ENCODE results near the gene ABRAXAS1. TPM values are rescaled to one million over a fixed set of nuclear protein-coding genes. Genes with fewer than 3 reads are reported as not detected.

The ABRAXAS1 gene
- total and polyA plus RNA-seq, 2 of the 4 experiments (the other 2 are of a cell fraction) = 4.1 to 8.4 TPM

DNA sequence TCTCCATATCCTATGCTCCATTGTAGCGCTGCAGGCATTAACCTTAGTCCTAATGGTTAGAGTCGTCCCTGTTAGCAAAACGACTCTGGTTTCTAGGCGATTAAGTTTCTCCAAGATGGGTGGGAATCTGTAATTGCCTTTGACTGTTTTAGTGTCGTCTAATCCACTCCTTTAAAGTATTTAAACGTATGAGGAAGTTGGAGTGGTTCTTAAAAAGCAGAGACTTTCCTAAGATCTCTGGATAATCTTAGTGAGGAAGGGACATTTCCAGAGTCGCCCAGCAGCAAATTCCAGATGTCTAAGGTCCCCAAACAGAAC is 28.8 kb downstream of the ABRAXAS1 start:
- in situ Hi-C loops (cut with MboI; ENCODE audit: low sequenced_read_pairs) = loop anchor here (10.0 kb wide), 1 partner anchor 171 kb away; the partner anchor contains the start of gene COQ2
- peak overlapping the region; percentile 70 for H2BK5ac ChIP-seq (ENCODE audit: low read depth, low read length, poor library complexity, severe bottlenecking)
- peak overlapping the region; percentile 49 for H3K4me2 ChIP-seq (ENCODE audit: low read depth, low read length)
- no peak overlapping the region for H2BK120ac ChIP-seq (ENCODE audit: low read depth, low read length)
- H3K56ac ChIP-seq (ENCODE audit: extremely low read depth, insufficient read depth, low read length) = peak overlapping the region; percentile 87
- WGBS, 2 experiments (ENCODE audit: extremely low coverage in 2 of 2, insufficient read length in 1 of 2) = no CpG with 5 or more reads among the region's 7 CpGs
- TF ChIP-seq MAFK (IDR thresholded peaks at IDR 0.05; ENCODE audit: low read depth, low read length) (no peak), CHD1 (IDR thresholded peaks at IDR 0.05; ENCODE audit: low read depth, low read length) (no peak), NFE2L2 (IDR thresholded peaks at IDR 0.05; ENCODE audit: low read depth, low read length) (no peak), CEBPB (IDR thresholded peaks at IDR 0.05; ENCODE audit: low read depth, low read length) (no peak), RCOR1 (IDR thresholded peaks at IDR 0.05; ENCODE audit: insufficient replicate concordance, low read length) (no peak), SMC3 (IDR thresholded peaks at IDR 0.05; ENCODE audit: low read depth, low read length) (no peak), MXI1 (IDR thresholded peaks at IDR 0.05; ENCODE audit: borderline replicate concordance, low read depth, low read length) (no peak), BHLHE40 (IDR thresholded peaks at IDR 0.05; ENCODE audit: low read depth, low read length) (no peak), MAZ (IDR thresholded peaks at IDR 0.05; ENCODE audit: borderline replicate concordance, low read depth, low read length) (no peak), RFX5 (IDR thresholded peaks at IDR 0.05; ENCODE audit: low read depth, low read length) (no peak), FOS (IDR thresholded peaks at IDR 0.05; ENCODE audit: low read depth, low read length) (no peak), POLR2A (IDR thresholded peaks at IDR 0.05; ENCODE audit: low read depth, low read length) (no peak)
- TF ChIP-seq, protein P1, sequence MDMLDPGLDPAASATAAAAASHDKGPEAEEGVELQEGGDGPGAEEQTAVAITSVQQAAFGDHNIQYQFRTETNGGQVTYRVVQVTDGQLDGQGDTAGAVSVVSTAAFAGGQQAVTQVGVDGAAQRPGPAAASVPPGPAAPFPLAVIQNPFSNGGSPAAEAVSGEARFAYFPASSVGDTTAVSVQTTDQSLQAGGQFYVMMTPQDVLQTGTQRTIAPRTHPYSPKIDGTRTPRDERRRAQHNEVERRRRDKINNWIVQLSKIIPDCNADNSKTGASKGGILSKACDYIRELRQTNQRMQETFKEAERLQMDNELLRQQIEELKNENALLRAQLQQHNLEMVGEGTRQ (IDR thresholded peaks at IDR 0.05; ENCODE audit: low read depth, low read length) = no peak
- TF ChIP-seq, protein P2, sequence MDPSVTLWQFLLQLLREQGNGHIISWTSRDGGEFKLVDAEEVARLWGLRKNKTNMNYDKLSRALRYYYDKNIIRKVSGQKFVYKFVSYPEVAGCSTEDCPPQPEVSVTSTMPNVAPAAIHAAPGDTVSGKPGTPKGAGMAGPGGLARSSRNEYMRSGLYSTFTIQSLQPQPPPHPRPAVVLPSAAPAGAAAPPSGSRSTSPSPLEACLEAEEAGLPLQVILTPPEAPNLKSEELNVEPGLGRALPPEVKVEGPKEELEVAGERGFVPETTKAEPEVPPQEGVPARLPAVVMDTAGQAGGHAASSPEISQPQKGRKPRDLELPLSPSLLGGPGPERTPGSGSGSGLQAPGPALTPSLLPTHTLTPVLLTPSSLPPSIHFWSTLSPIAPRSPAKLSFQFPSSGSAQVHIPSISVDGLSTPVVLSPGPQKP (IDR thresholded peaks at IDR 0.05; ENCODE audit: borderline replicate concordance, low read depth, low read length) = no peak
- H4K91ac ChIP-seq (ENCODE audit: insufficient read depth, low read depth, low read length) = peak overlapping the region; percentile 38
- H3K9ac ChIP-seq (ENCODE audit: low read depth, low read length) = peak overlapping the region; percentile 95
- H2AK5ac ChIP-seq (ENCODE audit: low read depth, low read length) = peak overlapping the region; percentile 44; the same call in 1 of the 2 replicates
- no peak overlapping the region for H2BK20ac ChIP-seq (ENCODE audit: low read depth, low read length)
- TSS peak; percentile 76 for BruUV-seq (replicated peaks)
- peak overlapping the region; percentile 93 for H3K23ac ChIP-seq (ENCODE audit: low read depth, low read length)
- peak overlapping the region; percentile 99 for H2AFZ ChIP-seq (replicated peaks; ENCODE audit: low read length, poor library complexity)
- H3K4me1 ChIP-seq (ENCODE audit: control insufficient read depth, insufficient read depth, low read length) = no peaks in the 10 kb centered on the region
- peak overlapping the region; percentile 76 for H3K27ac ChIP-seq (ENCODE audit: insufficient read depth, low read length)
- H3K4me3 ChIP-seq (ENCODE audit: insufficient read depth, low read depth, low read length) = peak overlapping the region; percentile 67
- POLR2A ChIA-PET (ENCODE audit: unreplicated experiment) = no interaction called here
- peak overlapping the region; percentile 85 to 98 for H4K8ac ChIP-seq (ENCODE audit: low read depth in 2 of 2, low read length in 2 of 2)
- H2AK9ac ChIP-seq (replicated peaks; ENCODE audit: low read depth, low read length, poor library complexity) = peak overlapping the region; percentile 7
- H3K27me3 ChIP-seq (ENCODE audit: control insufficient read depth, insufficient read depth, low read length) = no peaks in the 10 kb centered on the region
- peak overlapping the region; percentile 61 for H3K18ac ChIP-seq (ENCODE audit: low read depth, low read length)
- CTCF ChIA-PET = interaction anchor here (1.3 kb wide), 1 partner anchor 94 kb away, joined by 4 read pairs; no protein-coding TSS in a partner anchor
- intact Hi-C loops (cut with micrococcal nuclease) = loop anchor here (10.0 kb wide), 1 partner anchor 991 kb away; no protein-coding TSS in a partner anchor
- peak overlapping the region; percentile 88 for H3K14ac ChIP-seq (replicated peaks; ENCODE audit: low read depth, low read length)
- H3K4ac ChIP-seq (ENCODE audit: low read depth, low read length) = peak overlapping the region; percentile 85
- dilution Hi-C loops (cut with HindIII; ENCODE audit: low sequenced_read_pairs, unreplicated experiment) = no loop called here
- H3K9me1 ChIP-seq (ENCODE audit: insufficient read depth, low read length) = no peaks in the 10 kb centered on the region
- ATAC-seq (ENCODE audit: low read depth) (no peak), DNase-seq (no peak)
- no peaks in the 10 kb centered on the region for H4K20me1 ChIP-seq (ENCODE audit: insufficient read depth, low read length)
- H3K9me3 ChIP-seq (ENCODE audit: control insufficient read depth, insufficient read depth, low read length) = no peaks in the 10 kb centered on the region
- H4K5ac ChIP-seq (ENCODE audit: low read depth, low read length) = peak overlapping the region; percentile 87
- H3K36me3 ChIP-seq (ENCODE audit: control insufficient read depth, insufficient read depth, low read length) = peaks cover 5% of the 10 kb centered on the region
- no peak overlapping the region for H2BK15ac ChIP-seq (ENCODE audit: low read depth, low read length)
- H3K79me1 ChIP-seq (ENCODE audit: low read depth in 1 of 2, low read length in 2 of 2) = peaks cover 10 to 32% of the 10 kb centered on the region in 2 experiments
